GM21360 (cell line): Measurements from ENCODE around the gene LOXHD1.

Experiments
- ATAC-seq: cut with Tn5 transposase; IDR thresholded peaks from one replicate; pipeline ENCODE4 v1.9.1; 2021; ENCODE audit warnings: mild to moderate bottlenecking, moderate library complexity; ENCODE audit not compliant: unreplicated experiment

Gene LOXHD1

GRCh38 chr18:46550609-46551008, 106.4 kb downstream of the LOXHD1 start:
- ATAC-seq: no peak

- no peak for ATAC-seq
Observed at GRCh38 chr18:46547520-46547919, 109.5 kb downstream of the LOXHD1 start.

DNA sequence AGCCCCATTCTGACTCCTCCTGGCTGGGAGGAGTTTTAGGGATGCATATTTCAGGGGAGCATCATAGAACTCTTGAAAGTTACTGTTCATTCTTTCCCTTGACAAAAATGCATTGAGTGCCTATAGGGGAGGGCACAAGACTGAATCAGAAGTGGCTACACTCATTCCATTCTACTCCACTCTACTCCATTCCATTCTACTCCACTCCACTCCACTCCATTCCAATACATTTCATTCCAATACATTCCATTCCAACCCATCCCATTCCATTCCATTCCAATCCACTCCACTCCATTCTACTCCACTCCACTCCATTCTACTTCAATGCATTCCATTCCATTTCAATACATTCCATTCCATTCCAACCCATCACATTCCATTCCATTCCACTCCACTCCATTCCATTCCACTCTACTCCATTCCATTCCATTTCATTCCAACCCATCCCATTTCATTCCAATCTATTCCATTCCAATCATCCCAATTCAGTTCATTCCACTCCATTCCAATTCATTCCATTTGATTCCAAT, 110.8 kb downstream of the LOXHD1 start:
- ATAC-seq: no peak

GRCh38 chr18:46542545-46542944, 114.5 kb downstream of the LOXHD1 start:
- no peak for ATAC-seq

GRCh38 chr18:46541626-46542189, 115.3 kb downstream of the LOXHD1 start:
- no peak for ATAC-seq

GRCh38 chr18:46538376-46538775, 118.6 kb downstream of the LOXHD1 start:
- no peak for ATAC-seq

GRCh38 chr18:46536215-46536874, 120.7 kb downstream of the LOXHD1 start:
- ATAC-seq: no peak

DNA sequence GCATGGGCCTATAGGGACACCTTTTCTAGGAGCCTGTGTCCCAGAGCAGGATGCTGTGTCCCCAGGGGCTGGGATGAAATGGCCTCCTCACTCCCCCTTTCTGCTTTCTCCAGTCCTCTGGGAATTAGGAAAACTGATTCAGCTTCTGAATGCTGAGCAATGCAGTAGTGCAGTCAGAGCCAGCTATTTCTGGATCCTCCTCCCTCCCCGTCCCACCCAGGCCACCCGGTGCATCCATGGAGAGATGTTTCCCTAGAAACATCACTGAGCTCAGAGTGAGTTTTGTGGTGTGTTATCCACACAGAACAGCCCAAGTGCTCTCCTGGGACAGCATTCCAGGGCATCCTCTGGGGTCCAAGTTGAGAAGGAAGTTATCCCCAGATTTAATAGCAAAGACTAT, 125.5 kb downstream of the LOXHD1 start:
- no peak for ATAC-seq

DNA sequence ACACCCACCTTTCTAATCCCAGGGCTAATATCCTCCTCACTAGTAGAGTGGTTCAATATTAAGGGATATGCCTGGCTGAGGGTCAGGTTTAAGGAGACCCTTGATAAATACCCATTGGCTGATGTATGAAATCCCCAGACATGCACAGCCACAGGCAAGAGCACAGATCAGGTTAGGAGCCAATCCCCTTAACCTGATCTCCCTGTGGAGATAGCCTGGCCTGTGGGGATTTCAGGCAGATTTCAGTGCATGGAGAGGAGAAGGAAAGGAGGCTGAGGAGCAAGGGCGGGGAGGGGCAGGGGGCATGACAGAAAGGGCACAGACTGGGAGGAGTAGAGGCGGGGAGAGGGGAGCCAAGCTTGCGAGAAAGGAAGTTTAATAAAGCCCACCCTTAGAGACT, 129.0 kb downstream of the LOXHD1 start:
- no peak for ATAC-seq

- no peak for ATAC-seq
Observed at GRCh38 chr18:46519870-46520269, 137.2 kb downstream of the LOXHD1 start.

DNA sequence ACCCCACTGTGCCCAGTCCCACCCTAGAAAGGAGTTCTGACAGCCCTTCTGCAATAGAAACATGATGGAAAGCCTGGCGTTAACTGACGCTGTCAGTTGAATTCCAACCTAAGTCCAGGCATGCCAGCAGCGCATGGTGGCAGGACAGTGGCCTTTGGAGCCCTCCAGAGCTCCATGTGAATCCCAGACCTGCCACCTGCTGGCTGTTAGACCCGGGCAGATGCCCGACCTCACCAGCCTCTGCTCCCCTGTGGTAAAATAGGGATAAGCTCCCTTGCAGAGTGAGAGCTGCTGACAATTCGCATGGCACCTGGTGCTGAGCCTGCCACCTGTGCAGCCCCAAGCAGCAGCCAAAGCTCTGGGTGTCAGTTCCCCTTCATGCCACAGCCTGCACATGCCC, 138.6 kb downstream of the LOXHD1 start:
- no peak for ATAC-seq

GRCh38 chr18:46516555-46516954, 140.5 kb downstream of the LOXHD1 start:
- no peak for ATAC-seq

DNA sequence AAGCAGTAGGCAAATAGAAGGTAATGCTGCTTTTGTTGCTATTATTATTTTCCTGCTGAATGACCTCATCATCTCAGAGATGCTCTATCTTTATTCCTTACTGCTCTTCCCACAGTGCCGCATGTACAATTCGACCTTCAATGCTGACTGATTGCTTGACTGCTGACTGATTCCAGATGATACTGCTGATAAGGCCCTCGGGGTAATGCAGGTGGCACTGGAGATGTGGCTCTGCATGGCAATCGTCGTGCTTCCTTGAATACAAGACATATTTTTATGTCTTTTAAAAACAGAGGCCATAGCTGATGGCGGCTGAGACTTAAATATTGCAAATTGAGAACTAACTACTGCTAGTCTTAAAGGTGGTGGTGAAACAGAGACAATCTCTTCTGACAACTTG, 146.6 kb downstream of the LOXHD1 start:
- no peak for ATAC-seq

- ATAC-seq: no peak
Observed at GRCh38 chr18:46509530-46509929, 147.5 kb downstream of the LOXHD1 start.

- no peak for ATAC-seq
Observed at GRCh38 chr18:46506974-46507586, 149.9 kb downstream of the LOXHD1 start.

GRCh38 chr18:46502444-46502843, 154.6 kb downstream of the LOXHD1 start:
- ATAC-seq: no peak

DNA sequence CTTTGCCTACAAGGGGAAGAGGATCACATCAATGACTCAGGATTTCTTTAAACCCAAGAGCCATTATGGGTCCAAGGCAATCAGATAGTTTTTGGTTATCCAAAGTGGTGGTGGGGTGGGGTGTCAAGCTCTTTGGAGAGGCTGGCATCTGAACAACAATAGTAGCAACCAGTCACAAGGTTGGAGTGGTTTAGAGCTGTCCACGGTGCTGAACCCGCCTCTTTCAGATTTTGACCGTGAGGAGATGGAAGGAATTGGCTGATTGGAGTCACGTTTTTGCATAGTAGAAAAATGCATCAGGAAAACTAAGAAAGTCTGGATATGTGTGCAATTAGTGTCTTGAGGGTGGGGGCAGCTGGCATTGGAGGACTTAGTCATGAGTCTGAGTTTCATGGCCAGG, 159.9 kb downstream of the LOXHD1 start:
- ATAC-seq: no peak

DNA sequence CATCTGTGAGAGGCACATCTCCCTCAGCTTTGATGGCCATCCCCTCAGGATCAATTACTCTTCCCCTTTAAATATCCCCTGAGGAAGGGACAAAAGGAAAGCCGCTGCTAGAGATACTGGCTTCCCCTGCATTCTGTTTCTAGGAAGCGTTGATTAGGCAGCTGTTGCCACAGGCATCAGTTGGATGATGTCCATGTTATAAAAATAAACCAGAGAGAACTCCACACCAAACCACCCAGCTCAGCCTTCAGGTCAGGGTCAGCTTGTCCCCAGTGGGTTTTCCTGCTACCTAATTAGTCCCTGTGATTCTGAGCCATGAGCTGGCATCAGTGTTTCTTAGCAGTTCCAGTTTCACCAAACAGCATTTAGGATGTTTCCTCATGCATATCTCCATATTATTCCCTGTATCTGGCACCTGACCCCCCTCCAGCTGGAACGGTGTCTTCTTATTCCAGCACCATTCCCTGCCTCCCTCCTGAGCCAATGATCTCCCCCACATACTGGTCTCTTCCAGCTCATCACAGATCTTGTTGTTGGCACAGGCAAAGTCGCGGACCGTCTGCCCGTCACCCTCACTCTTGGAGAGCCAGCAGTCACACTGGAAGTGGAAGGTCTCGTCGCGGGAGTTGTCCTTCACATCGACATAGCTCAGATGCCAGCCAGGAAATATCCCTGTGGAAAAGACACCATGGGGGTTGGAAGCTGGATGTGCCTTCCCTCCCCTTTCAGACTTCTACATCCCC, 168.4 kb downstream of the LOXHD1 start:
- ATAC-seq: no peak

GRCh38 chr18:46485675-46486194, 171.3 kb downstream of the LOXHD1 start:
- ATAC-seq: no peak

GRCh38 chr18:46484971-46485370, 172.0 kb downstream of the LOXHD1 start:
- ATAC-seq: no peak

- ATAC-seq: no peak
Observed at GRCh38 chr18:46482831-46483230, 174.2 kb downstream of the LOXHD1 start.
